Left lobe of liver (tissue), 2 donors: ENCODE data around the gene CENPP. TPM values are rescaled to one million over a fixed set of nuclear protein-coding genes. Genes with fewer than 3 reads are reported as not detected.
A peak's percentile ranks its signal among the peaks of the same experiment; 100 is the strongest.

Source experiments
- ATAC-seq: fragments of 200-7000 bp; cut with Tn5 transposase; one replicate; pipeline ENCODE4 v1.9.1; 2020; ENCODE audit warnings: mild to moderate bottlenecking, moderate library complexity
- DNase-seq: peaks from one replicate; pipeline ENCODE4 v3.0.0-alpha.2; 2020; ENCODE audit warnings: low spot score
- total RNA-seq: library from RNA; stranded (reverse); gene quantifications from one replicate; pipeline ENCODE4 v1.2.1, GENCODE V29; 2021
- donor health status: DM: no; HTN: no; CAD: no; lungs with moderate emphysema.
- donor health status: DM: no; HTN: yes; CAD: no.

Gene CENPP
- total RNA-seq, 1 donor from 2014 or later = 1.2 TPM

- ATAC-seq = no peak
- DNase-seq = no peak
These were observed 142.5 kb downstream of the CENPP start for GRCh38 chr9:92468206-92468605.

GRCh38 chr9:92474587-92474986 is 148.8 kb downstream of the CENPP start:
- ATAC-seq (no peak), DNase-seq (no peak)

- DNase-seq (no peak), ATAC-seq (no peak)
These were observed 151.2 kb downstream of the CENPP start for GRCh38 chr9:92476962-92477361.

GRCh38 chr9:92478783-92479182 is 153.0 kb downstream of the CENPP start:
- ATAC-seq (no peak), DNase-seq (no peak)

GRCh38 chr9:92479346-92479745 is 153.6 kb downstream of the CENPP start:
- ATAC-seq (no peak), DNase-seq (no peak)

GRCh38 chr9:92480291-92480771 is 154.6 kb downstream of the CENPP start:
- no peak for DNase-seq
- no peak for ATAC-seq

- no peak for DNase-seq
- ATAC-seq = no peak
These were observed 155.4 kb downstream of the CENPP start for GRCh38 chr9:92480986-92481633.

- ATAC-seq (no peak), DNase-seq (no peak)
These were observed 156.6 kb downstream of the CENPP start, which contains the start of gene ASPN for GRCh38 chr9:92482329-92482728. ASPN (minus strand) TSS chr9:92482506.

GRCh38 chr9:92482805-92483204 is 157.1 kb downstream of the CENPP start:
- DNase-seq = no peak
- no peak for ATAC-seq

GRCh38 chr9:92483627-92484545 is 158.1 kb downstream of the CENPP start:
- DNase-seq (no peak), ATAC-seq (no peak)

- DNase-seq (no peak), ATAC-seq (no peak)
These were observed 158.8 kb downstream of the CENPP start for GRCh38 chr9:92484563-92484962.

- DNase-seq = no peak
- ATAC-seq = peak; percentile 71
These were observed 160.6 kb downstream of the CENPP start for GRCh38 chr9:92486371-92486770.

- ATAC-seq (no peak), DNase-seq (no peak)
These were observed 163.2 kb downstream of the CENPP start for GRCh38 chr9:92488681-92489550.

- no peak for ATAC-seq
- no peak for DNase-seq
These were observed 167.1 kb downstream of the CENPP start for GRCh38 chr9:92492781-92493401.

- ATAC-seq (no peak), DNase-seq (no peak)
These were observed 168.1 kb downstream of the CENPP start for GRCh38 chr9:92493749-92494387.

- DNase-seq (no peak), ATAC-seq (no peak)
These were observed 169.1 kb downstream of the CENPP start for GRCh38 chr9:92494856-92495255.

- DNase-seq (no peak), ATAC-seq (no peak)
These were observed 170.8 kb downstream of the CENPP start for GRCh38 chr9:92496396-92497176.

- ATAC-seq (no peak), DNase-seq (no peak)
These were observed 173.9 kb downstream of the CENPP start for GRCh38 chr9:92499701-92500100.

- ATAC-seq = no peak
- DNase-seq = no peak
These were observed 175.0 kb downstream of the CENPP start for GRCh38 chr9:92500725-92501124.
